ENCODE measurements around the gene KSR1.
"Not testable (repeated sequence)": the region's sequence is repeated elsewhere in the genome, so short reads cannot be mapped to it uniquely, and the experiment has no call there.

KSR1 gene

DNA sequence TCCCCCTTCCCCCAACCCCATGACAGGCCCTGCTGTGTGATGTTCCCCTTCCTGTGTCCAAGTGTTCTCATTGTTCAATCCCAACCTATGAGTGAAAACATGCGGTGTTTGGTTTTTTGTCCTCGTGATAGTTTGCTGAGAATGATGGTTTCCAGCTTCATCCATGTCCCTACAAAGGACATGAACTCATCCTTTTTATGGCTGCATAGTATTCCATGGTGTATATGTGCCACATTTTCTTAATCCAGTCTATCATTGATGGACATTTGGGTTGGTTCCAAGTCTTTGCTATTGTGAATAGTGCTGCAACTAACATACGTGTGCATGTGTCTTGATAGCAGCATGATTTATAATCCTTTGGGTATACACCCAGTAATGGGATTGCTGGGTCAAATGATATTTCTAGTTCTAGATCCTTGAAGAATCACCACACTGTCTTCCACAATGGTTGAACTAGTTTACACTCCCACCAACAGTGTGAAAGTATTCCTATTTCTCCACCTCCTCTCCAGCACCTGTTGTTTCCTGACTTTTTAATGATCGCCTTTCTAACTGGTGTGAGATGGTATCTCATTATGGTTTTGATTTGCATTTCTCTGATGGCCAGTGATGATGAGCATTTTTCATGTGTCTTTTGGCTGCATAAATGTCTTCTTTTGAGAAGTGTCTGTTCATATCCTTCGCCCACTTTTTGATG is 28.9 kb upstream of the KSR1 start:
- DNase-seq, result not testable (repeated sequence)

DNA sequence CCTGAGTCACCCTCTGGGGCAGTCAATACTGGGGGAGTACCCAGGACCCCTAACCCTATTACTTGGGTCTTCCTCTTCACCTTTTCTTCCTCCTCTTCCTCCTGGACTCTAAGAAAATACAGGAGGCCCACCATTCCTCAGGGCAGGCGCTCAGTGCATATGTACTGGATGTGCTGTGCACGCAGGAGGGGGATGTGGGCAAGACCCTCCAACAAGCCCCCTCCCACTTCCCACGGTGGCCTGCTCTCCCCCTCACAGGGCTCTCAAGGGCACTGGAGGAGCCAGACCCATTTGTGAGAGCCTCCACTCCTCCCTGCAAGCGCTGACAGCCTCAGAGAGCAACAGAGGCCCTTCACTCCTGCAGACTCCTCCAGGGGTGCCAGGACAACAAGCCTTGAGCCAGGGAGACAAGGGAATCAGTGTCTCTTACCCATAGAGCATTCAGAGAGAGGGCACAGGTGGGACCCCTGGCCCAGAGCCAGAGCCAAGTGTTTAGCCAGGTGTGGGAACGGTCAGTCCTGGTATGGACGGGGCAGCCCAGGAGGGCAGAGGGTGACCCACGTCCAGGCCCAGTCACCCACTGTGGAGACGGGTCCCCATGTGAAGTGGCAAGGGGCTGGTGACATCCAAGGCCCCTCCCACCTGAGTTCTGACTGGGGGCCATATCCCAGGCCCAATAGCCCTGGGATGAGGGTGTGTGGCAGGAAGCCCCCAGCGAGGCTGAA is 27.3 kb upstream of the KSR1 start:
- DNase-seq, result no peak

DNA sequence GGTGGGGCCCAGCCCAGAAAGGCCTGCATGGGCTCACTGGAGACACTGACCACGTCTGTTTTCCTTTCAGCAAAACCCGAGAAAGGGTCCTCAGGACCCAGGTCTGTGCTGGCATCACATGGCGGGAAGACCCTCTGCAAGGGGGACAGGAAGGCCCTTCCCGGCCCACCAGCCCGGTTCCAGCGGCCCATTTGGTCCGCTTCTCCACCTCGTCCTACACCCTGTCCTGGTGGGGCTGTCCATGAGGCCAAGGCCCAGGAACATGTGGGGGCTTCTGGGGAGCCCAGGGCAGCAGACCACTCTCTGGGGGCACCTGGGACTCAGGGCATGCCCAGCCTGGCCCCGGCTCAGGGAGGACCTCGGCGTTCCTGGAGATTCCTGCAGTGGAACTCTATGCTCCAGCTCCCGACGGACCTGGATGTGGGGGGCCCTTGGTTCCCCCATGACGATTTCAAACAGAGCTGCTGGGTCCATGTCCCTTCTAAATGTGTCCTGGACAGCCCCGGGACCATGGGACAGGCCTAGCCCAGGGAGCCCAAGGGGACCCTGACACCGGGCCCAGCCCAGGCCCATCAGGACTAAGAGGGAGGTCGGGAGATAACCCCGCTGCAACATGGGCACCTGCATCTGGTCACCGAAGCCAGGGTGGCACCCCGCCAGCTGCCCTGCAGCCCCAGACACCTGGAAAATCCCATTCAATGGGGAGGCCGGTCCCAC is 26.4 kb upstream of the KSR1 start:
- DNase-seq, result no peak

DNA sequence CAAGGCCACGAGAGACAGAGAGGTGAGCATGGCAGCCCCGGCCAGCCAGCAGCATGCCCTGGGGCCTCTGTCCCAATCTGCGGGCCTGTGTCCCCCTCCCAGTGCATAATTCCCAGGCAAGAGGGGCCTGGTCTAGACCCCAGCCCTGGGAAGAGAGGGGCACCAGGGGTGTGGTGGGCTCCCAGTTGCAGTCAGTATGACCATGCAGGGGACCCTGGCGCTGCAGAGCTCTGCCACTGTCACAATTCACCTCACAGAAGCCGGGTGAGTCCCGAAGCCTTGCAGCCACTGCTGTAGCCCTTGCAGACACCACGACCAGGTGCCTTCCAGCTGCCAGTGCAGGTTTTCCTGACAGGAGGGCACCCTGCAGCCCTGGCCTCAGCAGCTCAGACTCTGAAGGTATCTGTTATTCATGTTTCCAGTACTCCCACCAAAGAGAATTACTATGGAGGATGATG is 25.8 kb upstream of the KSR1 start:
- DNase-seq, result no peak

DNA sequence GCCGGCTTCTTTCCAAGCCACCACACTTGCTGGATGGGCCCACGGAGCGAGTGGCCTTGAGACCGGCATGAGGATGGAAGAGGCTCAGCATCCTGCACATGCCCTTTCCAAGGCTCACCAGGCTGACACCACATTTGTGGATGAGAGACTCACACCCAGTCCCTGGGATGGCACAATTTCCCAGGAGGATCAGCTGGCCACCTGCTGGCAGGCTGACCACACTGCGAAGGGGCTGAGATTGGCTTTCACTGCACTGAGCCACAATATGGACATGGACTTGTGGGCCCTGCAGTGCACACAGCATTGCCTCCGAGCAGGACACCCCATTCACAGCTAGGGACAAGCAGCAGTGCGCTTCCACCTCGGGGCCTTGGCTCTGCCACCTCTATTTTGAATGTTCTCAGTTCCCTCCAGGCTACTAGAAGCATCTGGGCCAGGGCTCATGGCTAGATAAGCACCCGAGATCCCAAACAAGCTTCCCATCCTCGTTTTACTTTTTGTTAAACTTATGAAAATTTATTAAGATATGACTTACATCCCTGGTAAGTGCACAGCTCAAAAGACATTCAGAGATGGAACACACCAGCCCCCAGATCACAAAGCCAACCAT is 25.3 kb upstream of the KSR1 start:
- peak; percentile 5 for DNase-seq

DNA sequence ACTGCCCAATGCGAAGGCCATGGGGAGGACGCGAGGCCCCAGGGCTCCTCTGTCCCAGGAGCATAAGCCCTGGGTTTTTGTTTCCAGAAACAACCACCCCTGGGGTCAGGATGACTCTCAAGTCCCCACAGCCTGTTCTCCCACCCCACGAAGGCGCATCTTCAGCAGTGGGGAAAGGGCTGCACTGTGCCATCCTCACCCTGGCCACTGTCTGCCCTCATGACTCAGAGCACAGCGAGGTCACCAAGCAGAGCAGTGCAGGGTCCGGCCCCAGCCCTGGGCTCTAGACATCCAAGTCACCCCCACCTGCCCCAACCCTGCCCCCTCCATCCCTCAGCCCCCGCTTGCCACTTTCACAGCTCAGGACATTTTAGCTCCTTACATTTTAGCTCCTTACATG is 22.7 kb upstream of the KSR1 start:
- DNase-seq, result no peak

DNA sequence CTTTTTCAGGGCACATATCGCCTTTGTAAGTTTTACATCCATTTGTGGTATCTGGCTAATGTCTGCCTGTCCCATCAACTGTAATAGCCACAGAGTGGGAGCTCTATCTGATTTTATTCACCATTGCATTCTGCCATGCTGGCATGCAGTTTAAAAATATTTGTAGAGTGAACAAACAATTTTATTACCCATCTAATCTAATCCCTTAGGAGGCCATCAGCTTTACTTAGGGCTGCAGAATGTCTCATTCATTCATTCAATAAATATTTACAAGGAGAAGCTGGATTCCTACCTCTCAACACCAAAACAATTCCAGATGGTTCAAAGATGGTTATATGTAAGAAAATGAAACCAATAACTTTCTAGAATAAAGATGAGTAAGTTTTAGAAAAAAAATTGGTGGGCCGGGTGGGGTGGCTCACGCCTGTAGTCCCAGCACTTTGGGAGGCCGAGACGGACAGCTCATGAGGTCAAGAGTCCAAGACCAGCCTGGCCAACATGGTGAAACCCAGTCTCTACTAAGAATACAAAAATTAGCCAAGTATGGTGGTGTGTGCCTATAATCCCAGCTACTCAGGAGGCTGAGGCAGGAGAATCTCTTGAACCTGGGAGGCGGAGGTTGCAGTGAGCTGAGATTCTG is 20.7 kb upstream of the KSR1 start:
- not testable (repeated sequence) for DNase-seq

DNA sequence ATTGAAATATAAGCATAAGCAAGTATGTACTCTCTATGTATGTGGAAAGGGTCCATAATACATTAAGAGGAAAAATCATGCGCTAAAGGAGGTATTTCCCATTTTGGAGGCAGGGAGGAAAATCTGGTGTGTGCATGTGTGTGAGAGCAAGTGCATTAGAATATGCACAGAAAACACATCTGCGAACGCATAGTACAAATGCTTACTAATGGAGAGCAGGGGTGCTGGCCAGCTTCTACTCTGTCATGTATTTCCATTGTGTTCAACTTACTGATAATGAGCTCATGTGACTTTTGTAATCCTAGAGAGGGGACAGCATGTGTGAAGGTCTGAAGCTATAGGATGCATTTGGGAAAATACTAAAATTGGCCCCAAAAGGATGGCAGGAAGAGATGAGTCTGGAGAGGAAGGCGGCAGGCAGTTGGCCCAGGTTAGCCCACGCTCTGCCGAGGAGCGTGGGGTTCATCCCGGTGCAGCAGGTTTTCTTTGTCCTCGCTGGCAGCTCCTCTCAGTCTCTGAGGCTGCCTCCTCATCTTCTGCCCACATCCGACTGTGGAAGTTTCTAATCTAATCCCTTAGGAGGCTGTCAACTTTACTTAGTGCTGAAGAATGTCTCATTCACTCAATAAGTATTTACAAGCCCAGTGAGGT is 17.8 kb upstream of the KSR1 start:
- DNase-seq, result no peak

DNA sequence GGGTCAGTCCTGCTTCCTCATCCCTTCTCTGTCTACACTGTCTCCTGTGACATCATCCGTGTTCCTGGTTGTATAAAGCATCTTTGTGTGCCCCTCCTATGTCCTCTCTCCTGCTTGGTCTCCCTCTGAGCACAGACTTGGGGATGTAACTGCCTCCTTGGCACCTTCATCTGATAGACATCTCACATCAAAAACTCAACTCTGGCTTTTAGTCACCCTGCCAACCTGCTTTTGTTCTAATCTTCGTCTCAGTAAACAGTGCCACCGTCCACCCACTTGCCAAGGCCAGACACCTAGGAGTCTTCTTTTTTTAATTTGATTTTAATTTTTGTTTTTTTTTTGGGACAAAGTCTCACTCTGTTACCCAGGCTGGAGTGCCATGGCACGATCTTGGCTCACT is 16.9 kb upstream of the KSR1 start:
- DNase-seq, result no peak

DNA sequence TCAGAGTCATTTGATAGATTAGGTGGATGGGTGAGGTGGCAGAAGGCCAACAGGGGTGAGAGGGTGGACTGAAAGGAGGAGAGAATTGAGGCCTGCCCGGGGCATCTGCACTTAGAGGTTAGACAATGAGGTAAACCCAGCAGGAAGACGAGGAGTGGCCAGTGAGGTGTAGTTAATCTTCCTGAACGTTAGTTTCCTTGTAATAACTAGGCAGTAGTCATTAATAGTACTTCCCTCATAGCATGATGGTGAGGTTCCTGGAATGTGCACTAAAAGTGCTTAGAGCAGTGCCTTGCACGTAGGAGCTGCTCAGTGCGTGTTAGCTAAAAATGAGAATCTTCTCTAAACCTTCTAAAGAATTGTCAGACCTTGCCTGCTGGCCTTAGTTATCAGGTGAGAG is 13.5 kb upstream of the KSR1 start:
- no peak for DNase-seq

DNA sequence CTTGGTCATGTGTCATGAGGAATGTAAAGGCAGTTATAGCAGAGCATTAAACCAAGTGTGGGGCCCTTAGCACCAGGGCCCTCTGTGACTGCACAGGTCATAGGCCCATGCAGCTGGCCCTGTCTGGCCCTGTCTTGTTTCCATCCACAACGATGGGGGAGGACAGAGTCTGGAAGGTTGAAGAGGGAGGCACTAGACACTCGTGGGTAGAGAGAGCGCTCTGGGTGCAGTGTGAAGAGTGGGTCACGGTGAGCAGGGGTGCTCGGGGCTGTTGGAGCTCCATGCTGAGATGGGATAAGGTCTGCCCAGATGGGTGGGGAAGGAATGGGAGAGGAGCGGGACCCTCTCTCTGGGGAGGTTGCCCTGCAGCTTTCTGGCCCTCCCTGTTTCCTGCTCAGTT is 12.8 kb upstream of the KSR1 start:
- no peak for DNase-seq

DNA sequence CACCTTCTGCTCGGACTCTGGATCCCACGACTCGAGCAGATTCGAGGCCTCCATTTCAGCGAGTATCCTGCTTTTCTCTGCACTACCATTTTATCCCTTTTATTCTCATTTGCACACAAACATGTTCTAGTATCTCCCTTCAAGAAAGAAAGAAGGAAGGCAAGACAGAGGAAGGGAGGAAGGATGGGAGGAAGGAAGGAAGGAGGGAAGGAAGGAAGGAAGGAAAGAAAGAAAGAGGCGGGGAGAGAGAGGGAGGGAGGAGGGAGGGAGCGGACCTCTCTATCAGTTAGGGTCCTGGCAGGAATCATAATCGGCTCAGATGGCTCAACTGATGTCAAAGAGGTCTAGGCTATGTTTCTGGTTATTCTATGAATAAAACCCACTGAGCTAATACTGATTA is 10.3 kb upstream of the KSR1 start:
- no peak for DNase-seq

DNA sequence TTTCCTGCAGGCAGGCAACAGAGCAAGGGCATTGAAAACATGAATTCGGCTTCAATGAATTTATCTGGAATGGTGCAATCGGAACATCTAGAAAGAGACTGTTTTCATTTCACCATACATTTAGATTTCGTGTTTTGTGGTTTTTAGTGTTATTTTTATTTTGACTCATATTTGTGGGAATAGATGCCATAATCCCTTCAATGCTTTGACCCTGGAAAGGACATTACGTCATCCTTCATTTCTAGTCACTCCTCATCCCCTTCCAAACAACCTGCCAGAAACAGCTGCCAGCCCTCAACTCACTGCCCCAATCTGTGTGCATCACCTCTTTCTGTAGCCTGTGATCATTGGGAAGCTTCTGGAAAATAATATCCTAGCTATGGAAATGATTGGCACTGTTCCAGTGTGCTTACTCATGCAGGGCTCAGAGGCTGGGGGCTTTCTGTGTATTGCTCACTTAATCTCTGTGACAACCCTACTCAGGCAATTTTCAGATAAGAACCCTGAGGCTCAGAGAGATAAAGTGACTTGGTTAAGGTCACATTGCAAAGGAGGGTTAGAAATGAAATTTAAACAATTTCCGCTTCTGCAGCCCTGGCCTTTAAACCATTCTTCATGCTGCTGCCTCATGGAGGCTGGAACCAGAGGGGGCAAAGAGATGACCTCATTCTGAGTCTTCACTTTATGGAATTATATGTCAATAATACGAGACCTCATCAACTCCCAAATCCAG is 9.5 kb upstream of the KSR1 start:
- DNase-seq, result no peak

DNA sequence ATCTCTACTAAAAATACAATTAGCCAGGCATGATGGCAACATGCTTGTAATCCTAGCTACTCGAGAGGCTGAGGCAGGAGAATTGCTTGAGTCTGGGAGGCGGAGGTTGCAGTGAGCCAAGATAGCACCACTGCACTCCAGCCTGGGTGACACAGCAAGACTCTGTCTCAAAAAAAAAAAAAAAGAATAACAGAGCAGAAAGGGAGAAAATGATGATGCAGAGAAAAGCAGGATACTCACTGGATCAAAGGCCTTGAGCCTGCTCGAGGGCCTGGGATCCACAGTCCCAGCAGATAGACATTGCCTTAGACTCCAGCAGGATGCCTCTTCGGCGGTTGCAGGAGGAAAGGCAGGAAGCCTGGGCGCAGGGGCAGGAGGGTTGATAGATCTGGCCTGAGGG is 7.7 kb upstream of the KSR1 start:
- not testable (repeated sequence) for DNase-seq

DNA sequence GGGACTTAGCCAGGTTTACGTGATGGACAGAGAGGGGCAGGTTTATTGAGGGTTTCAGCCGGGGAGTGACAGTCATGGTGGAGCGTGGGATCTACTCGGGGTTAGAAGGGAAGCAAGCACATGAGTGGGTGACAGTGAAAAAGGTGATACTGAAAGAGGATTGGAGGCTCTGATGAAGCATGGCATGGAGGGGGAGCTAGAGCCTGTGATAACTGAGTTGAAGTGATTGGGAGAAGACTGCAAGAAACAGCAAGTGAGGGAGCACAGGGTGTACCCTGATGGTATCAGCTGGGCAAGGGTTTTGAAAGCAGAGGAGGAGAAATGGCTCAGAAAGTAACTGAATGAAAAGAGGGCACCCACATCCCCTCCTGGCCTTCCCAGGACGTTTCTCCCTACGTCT is 6.7 kb upstream of the KSR1 start:
- DNase-seq, result no peak

DNA sequence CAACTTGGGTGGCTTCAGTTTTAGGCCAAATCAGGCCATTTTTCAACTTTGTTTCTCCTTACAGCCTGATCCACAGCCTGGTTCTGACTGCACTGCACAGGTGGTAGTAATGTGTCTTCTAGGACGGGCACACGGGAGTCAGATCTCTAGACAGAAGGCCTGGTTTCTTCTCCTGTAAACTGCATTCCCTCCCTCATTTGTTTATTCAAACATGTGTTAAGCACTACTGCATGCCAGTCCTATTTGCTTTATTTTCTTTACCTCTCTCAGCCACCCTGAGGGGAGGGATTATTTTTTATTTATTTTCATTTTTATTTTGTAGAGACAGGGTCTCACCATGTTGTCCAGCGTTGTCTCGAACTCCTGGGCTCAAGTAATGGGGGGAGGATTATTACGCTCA is 6.3 kb upstream of the KSR1 start:
- no peak for DNase-seq

DNA sequence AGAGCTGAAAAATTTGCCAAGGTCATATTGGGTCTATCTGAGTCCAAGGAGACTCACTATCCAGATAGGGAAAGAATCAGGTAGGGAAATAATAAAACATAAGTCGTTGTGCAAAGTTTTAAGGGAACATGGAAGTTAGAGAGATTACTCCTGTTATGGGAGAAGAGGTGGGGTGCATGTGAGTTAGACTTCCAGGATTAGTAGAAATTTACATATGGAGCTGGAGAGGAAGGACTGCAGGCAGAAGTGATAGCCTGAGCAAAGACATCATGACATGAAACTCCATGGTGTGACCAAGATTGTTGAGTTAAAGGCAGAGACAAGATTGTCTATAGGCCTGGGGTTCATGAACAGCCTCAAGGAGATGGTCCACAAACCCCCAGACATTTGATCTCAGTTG is 5.8 kb upstream of the KSR1 start:
- DNase-seq, result no peak

DNA sequence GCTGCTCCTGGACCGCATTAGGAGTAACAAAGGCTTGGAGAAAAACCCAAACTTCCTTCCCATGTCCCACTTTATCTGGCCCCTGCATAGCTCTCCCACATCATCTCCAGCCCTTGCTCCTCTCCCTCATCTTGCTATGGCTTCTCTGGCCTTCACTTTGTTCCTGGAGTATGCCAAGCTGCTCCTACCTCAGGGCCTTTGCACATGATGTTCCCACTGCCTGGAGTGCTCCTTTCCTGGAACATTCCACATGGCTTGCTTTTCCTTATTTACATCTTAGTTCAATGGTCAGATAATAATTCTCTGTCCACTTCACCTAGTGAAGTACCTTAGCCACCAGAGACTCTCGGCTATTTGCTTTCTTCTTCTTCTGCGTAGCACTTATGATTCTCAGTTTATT is 4.3 kb upstream of the KSR1 start:
- DNase-seq, result no peak

DNA sequence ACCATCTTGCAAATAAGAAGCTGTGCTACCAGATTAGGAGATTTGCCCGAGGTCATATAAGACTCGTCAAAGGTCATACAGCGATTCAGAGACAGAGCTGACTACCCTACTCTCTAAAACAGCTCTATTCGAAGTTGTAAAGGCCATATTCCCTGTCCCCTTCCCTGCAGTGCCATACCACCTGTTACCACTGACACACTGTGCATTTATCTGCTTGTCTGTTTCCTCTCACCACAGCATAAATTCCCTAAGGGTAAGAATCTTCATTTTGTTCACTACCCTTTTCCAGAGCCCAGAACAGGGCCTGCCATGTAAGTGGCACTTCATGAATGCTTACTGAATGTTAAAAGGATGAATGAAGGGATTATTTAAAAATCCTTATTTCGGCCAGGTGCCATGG is 3.4 kb upstream of the KSR1 start:
- DNase-seq, result no peak

DNA sequence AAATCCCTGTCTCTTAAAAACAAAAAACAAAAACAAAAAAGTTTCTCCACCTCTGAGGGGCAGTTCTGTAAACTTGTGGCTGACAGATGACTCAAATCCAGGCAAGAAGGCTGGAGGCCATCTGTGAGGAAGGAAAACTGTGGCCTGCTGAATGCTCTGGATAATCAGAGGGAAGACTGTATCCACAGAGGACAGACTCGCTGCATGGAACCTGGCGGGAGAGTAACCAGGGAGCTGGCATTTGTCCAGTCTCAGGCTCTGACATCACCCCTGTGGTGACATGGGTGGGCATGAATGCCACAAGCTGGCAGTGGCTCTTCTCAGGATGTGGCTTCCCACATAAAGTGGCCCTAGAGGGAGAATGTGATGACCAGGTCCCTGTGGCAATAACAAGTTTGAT is 2.8 kb upstream of the KSR1 start:
- DNase-seq, result no peak

DNA sequence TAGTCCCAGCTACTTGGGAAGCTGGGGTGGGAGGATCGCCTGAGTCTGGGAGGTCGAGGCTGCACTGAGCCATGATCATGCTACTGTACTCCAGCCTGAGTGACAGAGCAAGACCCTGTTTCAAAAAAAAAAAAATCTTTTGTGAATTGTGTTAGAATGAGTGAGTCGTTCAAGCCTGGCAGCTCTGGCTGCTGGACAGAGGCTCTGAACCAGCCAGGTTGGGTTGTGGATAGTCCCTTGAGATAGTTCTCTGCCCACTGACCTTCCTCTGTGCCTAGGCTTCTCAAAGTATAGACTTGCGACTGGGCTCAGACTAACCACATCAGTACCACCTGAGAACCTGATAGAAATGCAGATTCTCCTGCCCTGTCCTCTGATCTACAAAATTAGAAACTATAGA is 2.2 kb upstream of the KSR1 start:
- no peak for DNase-seq

Data from CD4-positive, alpha-beta T cell treated with Interleukin-17A for 1 hour (primary cell).